GM21737 (cell line): ENCODE measurements around the gene SIX1.

Experiments
- ATAC-seq: cut with Tn5 transposase; IDR thresholded peaks from one replicate; pipeline ENCODE4 v1.9.1; 2021; ENCODE audit warnings: mild to moderate bottlenecking, moderate library complexity; ENCODE audit not compliant: unreplicated experiment

SIX1 gene

GRCh38 chr14:60648934-60649874, at the start of gene SIX1:
Gene SIX1, minus strand, starts transcription at chr14:60649477. Its CDS starts 288 bp downstream, at chr14:60649189.
- ATAC-seq = no peak

GRCh38 chr14:60695327-60695726, 46.0 kb upstream of the SIX1 start:
- no peak for ATAC-seq

- ATAC-seq = no peak
Measured at GRCh38 chr14:60691383-60692113, 42.3 kb upstream of the SIX1 start.

GRCh38 chr14:60686865-60687264, 37.6 kb upstream of the SIX1 start:
- ATAC-seq = no peak

- ATAC-seq = no peak
Measured at GRCh38 chr14:60684203-60684602, 34.9 kb upstream of the SIX1 start.

GRCh38 chr14:60681271-60681670, 32.0 kb upstream of the SIX1 start:
- no peak for ATAC-seq

- no peak for ATAC-seq
Measured at GRCh38 chr14:60680511-60680910, 31.2 kb upstream of the SIX1 start.

- ATAC-seq = no peak
Measured at GRCh38 chr14:60679566-60680258, 30.4 kb upstream of the SIX1 start.

- ATAC-seq = no peak
Measured at GRCh38 chr14:60677701-60678100, 28.4 kb upstream of the SIX1 start.

- no peak for ATAC-seq
Measured at GRCh38 chr14:60670989-60671388, 21.7 kb upstream of the SIX1 start.

- no peak for ATAC-seq
Measured at GRCh38 chr14:60668431-60669112, 19.3 kb upstream of the SIX1 start.

GRCh38 chr14:60665177-60665550, 15.9 kb upstream of the SIX1 start:
- ATAC-seq = no peak

- ATAC-seq = no peak
Measured at GRCh38 chr14:60662982-60663381, 13.7 kb upstream of the SIX1 start.

GRCh38 chr14:60661721-60662120, 12.4 kb upstream of the SIX1 start:
- no peak for ATAC-seq

GRCh38 chr14:60658909-60659585, 9.8 kb upstream of the SIX1 start:
- ATAC-seq = no peak

- ATAC-seq = no peak
Measured at GRCh38 chr14:60658211-60658690, 9.0 kb upstream of the SIX1 start.

- no peak for ATAC-seq
Measured at GRCh38 chr14:60657456-60658210, 8.4 kb upstream of the SIX1 start.

- ATAC-seq = peak; percentile 92
Measured at GRCh38 chr14:60656686-60657455, 7.6 kb upstream of the SIX1 start.
